ENCODE results near the gene PLK3.
"Not testable (repeated sequence)": the region's sequence is repeated elsewhere in the genome, so short reads cannot be mapped to it uniquely, and the experiment has no call there.

The PLK3 gene

DNA sequence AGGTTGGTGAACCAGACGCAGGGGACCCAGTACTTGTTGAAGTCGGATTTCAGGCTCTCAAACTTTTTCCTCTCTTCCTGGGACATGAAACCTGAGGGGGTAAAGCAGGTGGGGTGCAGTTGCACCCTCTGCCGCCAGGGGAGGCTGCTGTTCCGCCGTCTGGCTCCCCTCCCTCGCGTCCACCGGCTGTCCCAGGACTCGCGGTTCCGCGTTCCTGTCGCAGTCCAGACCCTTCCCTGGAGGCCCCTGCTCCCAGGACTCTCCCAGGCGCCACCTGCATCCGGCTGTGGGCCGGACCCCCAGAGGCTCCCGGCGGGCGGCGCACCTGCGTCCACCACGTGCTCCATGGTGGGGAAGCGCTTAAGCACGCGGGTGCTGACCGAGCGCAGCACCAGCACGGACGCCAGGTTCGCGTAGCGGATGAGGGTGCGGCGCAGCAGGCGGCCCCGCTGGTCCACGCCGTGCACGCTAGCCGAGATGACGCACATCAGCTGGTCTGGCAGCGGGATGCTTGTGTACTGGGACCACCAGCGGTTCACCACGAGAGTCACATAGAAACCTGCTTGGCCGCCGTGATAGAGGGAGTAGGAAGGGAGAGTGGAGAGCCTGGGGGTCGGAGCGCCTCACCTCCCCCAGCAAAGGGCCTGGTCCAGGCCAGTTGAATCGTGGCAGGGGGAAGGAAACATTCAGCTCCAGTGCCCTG, 13.9 kb upstream of the PLK3 start:
- peak in 26 of 42 donors; percentile 34 to 80 (median 58) for DNase-seq
- intact Hi-C loops (cut with DNase I) = no loop called here

DNA sequence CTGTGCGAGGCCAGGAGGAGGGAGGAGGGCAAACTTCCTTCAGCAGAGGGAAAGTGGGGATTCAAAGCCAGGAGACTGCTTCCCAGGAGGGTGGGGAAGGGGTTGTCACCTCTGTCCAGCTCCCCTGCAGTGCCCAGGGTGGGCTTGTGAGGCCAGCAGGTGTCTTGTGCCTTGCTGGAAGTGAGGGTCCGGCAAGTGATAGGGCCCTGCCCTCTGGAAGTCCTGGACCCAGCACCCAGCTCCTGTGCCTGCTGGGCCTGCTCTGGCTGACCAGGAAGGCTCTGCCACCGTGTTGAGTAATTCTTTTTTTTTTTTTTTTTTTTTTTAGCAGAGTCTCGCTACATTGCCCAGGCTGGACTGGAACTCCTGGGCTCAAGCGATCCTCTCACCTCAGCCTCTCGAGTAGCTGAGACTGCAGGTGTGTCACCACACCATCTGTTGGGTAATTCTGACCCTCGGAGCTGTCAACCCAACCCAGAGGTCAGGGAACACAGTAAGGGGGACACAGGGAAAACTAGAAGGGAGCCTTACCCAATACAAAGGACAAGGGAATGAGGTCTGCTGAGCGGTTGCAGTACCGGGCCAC, 13.2 kb upstream of the PLK3 start:
- no peak for DNase-seq
- intact Hi-C loops (cut with DNase I) = no loop called here

- peak in 1 of 42 donors; percentile 2 for DNase-seq
- intact Hi-C loops (cut with DNase I) = no loop called here
These were observed 12.7 kb upstream of the PLK3 start for GRCh38 chr1:44787506-44787905.

DNA sequence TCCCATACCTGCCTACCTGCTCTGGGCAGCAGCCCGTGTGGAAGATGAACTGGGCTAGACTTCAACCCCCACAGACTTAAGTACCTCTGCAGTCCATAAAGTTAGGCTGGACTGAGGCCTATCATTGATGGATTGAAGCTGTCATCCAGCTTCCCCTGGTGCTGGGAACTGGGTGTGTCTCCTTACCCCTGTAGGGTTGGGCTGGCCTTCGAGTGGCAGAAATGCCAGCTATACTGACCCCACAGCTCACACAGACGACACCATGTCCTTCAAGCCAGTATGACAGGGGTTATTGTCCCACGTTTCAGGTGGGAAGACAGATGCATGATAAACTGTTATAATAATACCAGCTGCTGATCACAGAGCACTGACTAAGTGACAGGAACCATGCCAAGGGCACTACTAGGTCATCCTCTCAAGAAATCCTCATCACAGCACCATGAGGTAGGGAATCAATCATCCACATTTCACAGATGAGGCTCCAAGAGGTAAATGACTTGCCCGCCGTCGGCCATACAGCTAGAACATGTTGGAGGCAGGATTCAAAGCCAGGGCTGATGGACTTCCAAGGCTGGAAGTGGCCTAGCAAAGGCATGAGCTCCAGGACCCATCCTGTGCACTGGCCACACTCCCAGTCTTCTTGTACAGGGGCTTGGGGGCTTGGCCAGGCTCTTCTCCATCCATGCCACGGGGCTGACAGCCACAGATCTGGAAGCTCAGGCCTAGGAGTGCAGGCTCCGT, 11.9 kb upstream of the PLK3 start, which contains the start of gene BEST4:
Gene BEST4 (minus strand): TSS at position 51 of the 741 bp plus-strand sequence. CDS start 465 bp downstream, outside the sequence.
- intact Hi-C loops (cut with DNase I) = no loop called here
- peak in 1 of 42 donors; percentile 2 for DNase-seq

DNA sequence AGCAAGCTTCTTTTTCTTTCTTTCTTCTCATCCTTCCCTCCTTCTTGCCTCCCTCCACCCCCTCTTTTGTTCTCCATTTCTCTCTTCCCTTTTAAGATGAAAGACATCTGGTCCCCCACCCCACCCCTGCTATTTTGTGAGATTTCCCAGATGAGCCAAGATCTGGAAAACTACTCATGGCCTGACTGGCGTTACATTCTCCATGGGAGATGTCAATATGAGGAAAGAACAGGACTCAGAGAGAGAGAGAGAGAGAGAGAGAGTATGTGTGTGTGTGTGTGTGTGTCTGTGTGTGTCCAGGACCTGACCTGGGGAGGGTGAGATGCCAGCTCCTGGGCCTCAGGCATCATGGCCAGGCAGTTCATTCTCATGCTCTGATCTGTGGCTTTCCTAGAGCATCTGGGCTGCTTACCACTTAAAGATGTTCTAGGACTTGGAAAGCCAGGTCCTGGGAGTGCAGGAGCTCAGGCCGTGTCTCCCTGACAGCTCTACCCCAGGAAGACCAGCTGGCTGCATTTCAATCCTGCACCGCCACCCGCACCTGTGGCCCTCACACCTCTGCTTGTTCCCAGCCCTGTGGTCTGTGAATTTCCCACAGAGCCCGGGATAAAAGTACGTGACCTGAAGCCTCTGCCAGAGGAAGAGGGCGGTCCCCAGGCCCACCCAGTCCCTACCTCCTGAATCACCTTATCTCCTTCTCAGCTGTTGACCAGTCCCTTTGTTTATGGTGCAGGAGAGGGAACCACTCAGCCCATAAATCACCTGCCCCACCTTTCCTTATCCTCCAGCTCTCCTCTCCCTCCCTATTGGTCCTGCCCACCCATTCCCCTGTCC, 9.0 kb upstream of the PLK3 start:
- intact Hi-C loops (cut with DNase I) = no loop called here
- peak in 1 of 42 donors; percentile 1 for DNase-seq

DNA sequence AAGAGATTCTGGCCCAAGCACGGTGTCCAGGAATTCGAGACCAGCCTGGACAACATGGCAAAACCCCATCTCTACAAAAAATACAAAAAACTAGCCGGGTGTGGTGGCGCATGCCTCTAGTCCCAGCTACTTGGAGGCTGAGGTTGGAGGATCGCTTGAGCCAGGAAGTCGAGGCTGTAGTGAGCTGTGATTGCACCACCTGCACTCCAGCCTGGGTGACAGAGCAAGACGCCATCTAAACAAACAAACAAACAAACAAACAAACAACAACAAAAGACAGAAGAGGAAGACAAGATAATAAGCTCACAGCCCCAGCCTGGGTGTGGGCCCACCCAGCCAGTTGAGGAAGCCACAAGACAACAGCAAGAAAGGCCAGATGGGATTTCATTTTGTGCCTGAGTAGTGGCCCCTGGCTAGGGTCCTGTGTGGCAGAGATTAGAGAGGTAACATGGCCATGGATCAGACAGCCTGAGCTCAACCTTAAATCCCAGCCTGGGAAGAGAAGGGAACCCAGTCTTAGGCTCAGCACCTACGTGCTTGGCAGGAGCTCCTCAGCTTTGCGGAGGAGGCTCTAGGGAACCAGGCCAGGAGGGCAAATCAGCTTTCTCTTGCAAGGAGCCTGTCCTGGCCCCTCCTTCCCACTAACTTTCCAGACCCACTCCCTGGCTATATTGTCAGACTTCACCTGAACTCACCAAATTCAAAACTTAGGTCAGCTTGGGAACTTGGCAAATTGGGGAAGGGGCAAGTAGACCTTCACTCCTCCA, 7.3 kb upstream of the PLK3 start:
- DNase-seq = no peak
- intact Hi-C loops (cut with DNase I) = no loop called here

- intact Hi-C loops (cut with DNase I) = not testable (repeated sequence)
- DNase-seq = peak in 1 of 42 donors; percentile 2
These were observed 2.3 kb upstream of the PLK3 start for GRCh38 chr1:44797886-44798285.

- DNase-seq = peak in 2 of 42 donors; percentile 1 to 31
- intact Hi-C loops (cut with DNase I) = no loop called here
These were observed 1.5 kb upstream of the PLK3 start for GRCh38 chr1:44798481-44799365.

GRCh38 chr1:44801491-44802305, 1.5 kb downstream of the PLK3 start:
- peak in 30 of 42 donors; percentile 33 to 87 (median 64) for DNase-seq
- intact Hi-C loops (cut with DNase I) = loop anchor here (2.0 kb wide), 1 partner anchor 19 kb away; no protein-coding TSS in a partner anchor

DNA sequence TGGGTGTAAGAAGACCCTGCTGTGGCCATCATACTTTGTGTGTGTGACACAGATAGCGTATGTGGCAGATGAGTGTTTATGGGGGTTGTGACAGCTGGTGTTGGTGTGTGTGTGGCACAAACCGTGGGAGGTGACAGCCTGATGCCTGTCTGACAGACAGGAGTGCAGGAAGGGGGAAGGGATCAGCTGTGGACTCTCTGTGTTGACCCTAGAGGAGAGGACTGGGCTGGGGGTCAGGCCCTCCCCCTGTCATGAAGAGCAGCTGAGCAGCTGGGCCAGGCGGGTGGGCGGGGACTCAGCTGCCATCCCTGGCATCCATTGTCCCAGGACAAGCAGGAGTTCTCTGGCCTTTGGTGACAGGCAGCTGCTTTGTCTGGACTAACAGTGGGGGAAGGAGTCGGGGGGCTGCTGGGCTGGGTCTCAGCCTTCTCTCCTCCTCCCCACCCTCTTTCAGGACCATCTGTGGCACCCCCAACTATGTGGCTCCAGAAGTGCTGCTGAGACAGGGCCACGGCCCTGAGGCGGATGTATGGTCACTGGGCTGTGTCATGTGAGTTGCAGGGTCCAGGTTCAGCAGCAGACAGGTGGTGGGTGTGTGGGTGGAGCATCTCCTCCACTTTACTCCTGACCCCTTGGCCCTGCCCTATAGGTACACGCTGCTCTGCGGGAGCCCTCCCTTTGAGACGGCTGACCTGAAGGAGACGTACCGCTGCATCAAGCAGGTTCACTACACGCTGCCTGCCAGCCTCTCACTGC, 2.3 kb downstream of the PLK3 start:
- peak in 28 of 42 donors; percentile 30 to 82 (median 62) for DNase-seq
- intact Hi-C loops (cut with DNase I) = no loop called here

DNA sequence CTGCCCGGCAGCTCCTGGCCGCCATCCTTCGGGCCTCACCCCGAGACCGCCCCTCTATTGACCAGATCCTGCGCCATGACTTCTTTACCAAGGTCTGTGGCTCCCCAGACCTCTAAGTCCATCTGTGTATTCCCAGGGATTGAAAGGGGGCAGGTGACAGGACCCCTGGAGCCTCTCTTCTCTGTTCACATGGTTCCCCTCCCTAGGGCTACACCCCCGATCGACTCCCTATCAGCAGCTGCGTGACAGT, 2.8 kb downstream of the PLK3 start:
- intact Hi-C loops (cut with DNase I) = no loop called here

GRCh38 chr1:44803312-44804095, 3.3 kb downstream of the PLK3 start:
- intact Hi-C loops (cut with DNase I) = no loop called here
- peak in 9 of 42 donors; percentile 33 to 74 (median 56) for DNase-seq

More for the DNA sequence above, 2.8 kb downstream of the PLK3 start:
- no peak for DNase-seq

DNA sequence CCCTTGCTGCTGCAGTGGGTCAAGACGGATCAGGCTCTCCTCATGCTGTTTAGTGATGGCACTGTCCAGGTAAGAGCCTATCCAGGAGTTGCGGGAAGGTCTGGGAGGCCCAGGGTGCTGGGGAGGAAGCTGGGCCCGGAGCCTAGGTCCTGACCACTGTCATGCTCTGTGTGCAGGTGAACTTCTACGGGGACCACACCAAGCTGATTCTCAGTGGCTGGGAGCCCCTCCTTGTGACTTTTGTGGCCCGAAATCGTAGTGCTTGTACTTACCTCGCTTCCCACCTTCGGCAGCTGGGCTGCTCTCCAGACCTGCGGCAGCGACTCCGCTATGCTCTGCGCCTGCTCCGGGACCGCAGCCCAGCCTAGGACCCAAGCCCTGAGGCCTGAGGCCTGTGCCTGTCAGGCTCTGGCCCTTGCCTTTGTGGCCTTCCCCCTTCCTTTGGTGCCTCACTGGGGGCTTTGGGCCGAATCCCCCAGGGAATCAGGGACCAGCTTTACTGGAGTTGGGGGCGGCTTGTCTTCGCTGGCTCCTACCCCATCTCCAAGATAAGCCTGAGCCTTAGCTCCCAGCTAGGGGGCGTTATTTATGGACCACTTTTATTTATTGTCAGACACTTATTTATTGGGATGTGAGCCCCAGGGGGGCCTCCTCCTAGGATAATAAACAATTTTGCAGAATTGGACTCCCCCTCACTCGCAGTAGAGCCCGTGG, 5.3 kb downstream of the PLK3 start:
- DNase-seq = peak in 2 of 42 donors; percentile 1 to 17

DNA sequence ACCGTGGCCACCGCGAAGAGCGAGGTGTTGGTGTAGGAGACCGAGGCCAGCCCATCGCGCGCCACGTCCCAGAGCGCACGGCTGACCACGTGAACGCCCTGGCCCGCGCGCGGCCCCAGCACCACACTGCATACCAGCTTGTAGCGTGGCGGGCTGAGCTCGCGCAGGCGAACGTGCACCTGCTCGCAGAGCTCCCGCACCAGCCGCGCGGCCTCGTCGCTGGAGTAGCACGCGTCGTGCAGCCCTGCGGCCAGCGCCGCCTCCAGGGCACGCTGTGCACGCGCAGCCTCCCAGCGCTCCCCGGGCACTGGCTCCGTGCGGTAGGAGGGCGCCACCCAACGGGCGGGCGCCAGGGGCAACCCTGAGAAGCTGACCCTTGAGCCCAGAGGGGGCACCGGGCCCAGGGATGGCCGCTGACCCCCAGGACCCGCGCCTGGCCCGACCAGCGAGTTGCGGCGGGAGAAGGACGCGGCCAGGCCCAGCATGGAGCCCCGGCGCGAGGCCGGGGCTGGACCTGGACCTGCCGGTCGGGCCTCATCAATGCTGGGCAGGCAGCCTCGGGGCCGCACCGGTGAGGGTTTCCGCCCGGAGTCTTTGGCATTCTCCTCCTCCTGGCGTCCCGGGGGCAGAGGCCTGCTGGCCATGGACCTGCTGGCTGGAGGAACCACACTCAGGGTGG, 6.0 kb downstream of the PLK3 start:
- DNase-seq = peak in 1 of 42 donors; percentile 28

More for the DNA sequence above, 5.3 kb downstream of the PLK3 start:
- intact Hi-C loops (cut with DNase I) = no loop called here

More for the DNA sequence above, 6.0 kb downstream of the PLK3 start:
- intact Hi-C loops (cut with DNase I) = no loop called here
